ENCODE data around the gene KRTCAP3. TPM values are rescaled to one million over a fixed set of nuclear protein-coding genes. Genes with fewer than 3 reads are reported as not detected.
A peak's percentile ranks its signal among the peaks of the same experiment; 100 is the strongest.

The KRTCAP3 gene
- total and polyA plus RNA-seq, 9 of the 15 experiments (the other 6 are each of a cell fraction or from before 2014, with no cell fraction given), result 0.24 to 1.4 (median 0.73) TPM

DNA sequence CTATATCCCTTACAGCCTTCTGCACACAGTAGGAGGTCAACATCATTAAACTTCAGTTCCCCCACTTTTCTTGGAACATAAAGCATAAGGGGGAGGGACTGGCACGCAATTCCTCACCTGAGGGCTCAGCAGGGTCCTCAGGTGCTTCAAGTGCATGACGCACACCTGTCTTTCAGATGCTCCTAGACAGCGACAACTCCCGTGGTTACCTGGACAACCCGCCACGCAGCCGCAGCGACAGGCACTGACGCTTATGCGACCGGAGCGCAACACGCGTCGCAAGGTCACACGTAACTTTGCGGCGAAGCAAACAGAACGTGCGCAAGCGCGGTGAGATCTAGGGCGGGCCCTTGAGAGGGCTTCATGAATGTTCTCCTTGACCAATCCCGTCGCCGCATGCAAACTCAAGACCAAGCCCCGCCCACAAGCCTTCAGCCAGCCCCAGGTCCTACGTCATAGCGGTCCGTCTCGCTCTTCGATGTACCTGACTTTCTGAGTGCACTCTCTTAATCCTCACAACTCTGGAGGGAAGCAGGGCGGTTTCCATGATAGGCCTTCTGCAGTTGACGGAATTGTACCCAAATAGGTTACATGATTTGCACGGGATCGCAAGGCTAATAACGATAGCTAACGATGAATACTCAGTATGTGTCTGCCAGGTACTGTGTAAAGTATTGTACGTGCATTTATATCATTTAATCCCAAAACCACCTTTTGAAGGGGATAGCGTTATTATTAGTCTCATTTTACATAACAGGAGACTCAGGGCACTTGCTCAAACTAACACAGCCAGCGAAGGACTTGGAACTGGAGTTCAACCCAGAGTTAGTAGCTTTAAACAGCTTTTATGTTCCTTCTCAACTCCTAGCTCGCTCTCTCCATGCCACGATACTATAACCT, 47.6 kb downstream of the KRTCAP3 start, which contains the start of gene IFT172 (continued):
- peak; percentile 99 for TF ChIP-seq ARID4B (CRISPR knock-in tag; IDR thresholded peaks at IDR 0.05)
- TF ChIP-seq E2F3 (CRISPR knock-in tag; IDR thresholded peaks at IDR 0.05), result no peak
- TF ChIP-seq MCM5 (IDR thresholded peaks at IDR 0.05; ENCODE audit: low read depth), result no peak
- no peak for TF ChIP-seq RBM25 (IDR thresholded peaks at IDR 0.05; ENCODE audit: low read depth, low read length, severe bottlenecking)
- TF ChIP-seq NR2C2 (CRISPR knock-in tag; IDR thresholded peaks at IDR 0.05), result peak; percentile 86
- peak; percentile 95 for TF ChIP-seq NR2C2 (tag; IDR thresholded peaks at IDR 0.05)
- TF ChIP-seq HNRNPLL (IDR thresholded peaks at IDR 0.05; ENCODE audit: low read depth, low read length, poor library complexity, severe bottlenecking), result peak; percentile 99
- TF ChIP-seq NFXL1 (CRISPR knock-in tag; IDR thresholded peaks at IDR 0.05), result no peak
- TF ChIP-seq ZNF79 (CRISPR knock-in tag; IDR thresholded peaks at IDR 0.05; ENCODE audit: low read depth), result no peak
- TF ChIP-seq POLR2AphosphoS5 (IDR thresholded peaks at IDR 0.05; ENCODE audit: control insufficient read depth, insufficient read depth, low read depth, low read length), result peak; percentile 87
- no peak for TF ChIP-seq BRF1 (IDR thresholded peaks at IDR 0.05; ENCODE audit: borderline replicate concordance, extremely low read depth, insufficient read length)
- TF ChIP-seq ARID3A (IDR thresholded peaks at IDR 0.05; ENCODE audit: borderline replicate concordance, low read depth, low read length), result no peak; the same call in 1 of the 2 replicates
- TF ChIP-seq MTA2 (IDR thresholded peaks at IDR 0.05; ENCODE audit: low read depth), result no peak
- TF ChIP-seq ETV6 (IDR thresholded peaks at IDR 0.05; ENCODE audit: borderline replicate concordance in 1 of 2, low read depth in 2 of 2, low read length in 1 of 2), result no peak
- no peak for TF ChIP-seq ETV6 (CRISPR knock-in tag; IDR thresholded peaks at IDR 0.05; ENCODE audit: borderline replicate concordance)
- no peak for TF ChIP-seq GATA2 (CRISPR knock-in tag; IDR thresholded peaks at IDR 0.05)
- TF ChIP-seq ZNF512 (tag; IDR thresholded peaks at IDR 0.05), result no peak
- TF ChIP-seq NFYB (IDR thresholded peaks at IDR 0.05; ENCODE audit: extremely low read depth, insufficient read length), result no peak
- TF ChIP-seq ZNF75A (CRISPR knock-in tag; IDR thresholded peaks at IDR 0.05), result no peak
